ENCODE data around the gene C17orf50. TPM values are rescaled to one million over a fixed set of nuclear protein-coding genes. Genes with fewer than 3 reads are reported as not detected.

C17orf50 gene
- total RNA-seq, 4 donors from 2014 or later: not detected

GRCh38 chr17:35808240-35808961 is 47.7 kb downstream of the C17orf50 start:
- H3K4me3 ChIP-seq: peak overlapping the region in 3 of 4 donors; percentile 70 to 82 (median 74)
- in situ Hi-C loops (cut with MboI; ENCODE audit: low pct_ligation_motif_present in 1 of 4, low pct_unique_long_range_greater_than_20kb in 1 of 4, low sequenced_read_pairs in 3 of 4): no loop called here
- intact Hi-C loops (cut with DNase I; ENCODE audit: low total_unique reads): no loop called here
- TF ChIP-seq EP300 (IDR thresholded peaks at IDR 0.05; ENCODE audit: low read depth) (no peak), POLR2A (IDR thresholded peaks at IDR 0.05) (no peak), CTCF (IDR thresholded peaks at IDR 0.05) (no peak), POLR2AphosphoS5 (IDR thresholded peaks at IDR 0.05) (no peak)
- H3K4me1 ChIP-seq: peaks cover 10 to 49% (median 29%) of the 10 kb centered on the region in 4 donors
- H3K36me3 ChIP-seq: no peaks in the 10 kb centered on the region
- H3K9me3 ChIP-seq: no peaks in the 10 kb centered on the region
- H3K27ac ChIP-seq: peak overlapping the region; percentile 92 to 96 (median 95)
- no peaks in the 10 kb centered on the region for H3K27me3 ChIP-seq
- 28 to 30% methylated on average over 9 to 19 of the region's 19 CpGs for WGBS, 2 donors (ENCODE audit: low coverage in 1 of 2)
- no peak for DNase-seq

GRCh38 chr17:35808962-35809854 is 48.5 kb downstream of the C17orf50 start, which contains the start of gene TAF15:
TSS of gene TAF15 (plus strand) at chr17:35809484. CDS start at chr17:35809570, 86 bp downstream.
- peak; percentile 98 to 99 (median 99) for TF ChIP-seq POLR2AphosphoS5 (IDR thresholded peaks at IDR 0.05)
- peak; percentile 99 for TF ChIP-seq POLR2A (IDR thresholded peaks at IDR 0.05)
- peak; percentile 67 to 85 (median 71) for TF ChIP-seq CTCF (IDR thresholded peaks at IDR 0.05)
- TF ChIP-seq EP300 (IDR thresholded peaks at IDR 0.05; ENCODE audit: low read depth): no peak
- no peaks in the 10 kb centered on the region for H3K27me3 ChIP-seq
- peak; percentile 97 for DNase-seq
- intact Hi-C loops (cut with DNase I; ENCODE audit: low total_unique reads) (no loop called here), in situ Hi-C loops (cut with MboI; ENCODE audit: low pct_ligation_motif_present in 1 of 4, low pct_unique_long_range_greater_than_20kb in 1 of 4, low sequenced_read_pairs in 3 of 4) (no loop called here)
- H3K36me3 ChIP-seq: no peaks in the 10 kb centered on the region
- no peaks in the 10 kb centered on the region for H3K9me3 ChIP-seq
- H3K4me3 ChIP-seq: peak within 1 kb of the TSS; percentile 69 to 82 (median 72)
- H3K27ac ChIP-seq: peak within 1 kb of the TSS; percentile 92 to 96 (median 95)
- 0 to 1% methylated on average over 2 to 49 of the region's 71 CpGs for WGBS, 2 donors (ENCODE audit: low coverage in 1 of 2)
- H3K4me1 ChIP-seq: peaks cover 10 to 47% (median 28%) of the 10 kb centered on the region in 4 donors

GRCh38 chr17:35809855-35810461 is 49.3 kb downstream of the C17orf50 start:
- Histone ChIP-seq H3K9me3 (no peaks in the 10 kb centered on the region), H3K4me1 (peaks cover 10 to 49% (median 25%) of the 10 kb centered on the region in 4 donors), H3K27me3 (no peaks in the 10 kb centered on the region), H3K4me3 (peak overlapping the region; percentile 69 to 82 (median 72)), H3K27ac (peak overlapping the region; percentile 92 to 96 (median 95)), H3K36me3 (no peaks in the 10 kb centered on the region)
- no peak for DNase-seq
- in situ Hi-C loops (cut with MboI; ENCODE audit: low pct_ligation_motif_present in 1 of 4, low pct_unique_long_range_greater_than_20kb in 1 of 4, low sequenced_read_pairs in 3 of 4): loop anchor here in 1 of 4 donors (10.0 kb wide), 1 partner anchor 45 kb away; the partner anchor contains the start of gene C17orf50
- 0% methylated on average over 8 to 17 of the region's 24 CpGs for WGBS, 2 donors (ENCODE audit: low coverage in 1 of 2)
- no peak for TF ChIP-seq POLR2A (IDR thresholded peaks at IDR 0.05)
- TF ChIP-seq CTCF (IDR thresholded peaks at IDR 0.05): no peak
- no peak for TF ChIP-seq POLR2AphosphoS5 (IDR thresholded peaks at IDR 0.05)
- TF ChIP-seq EP300 (IDR thresholded peaks at IDR 0.05; ENCODE audit: low read depth): no peak
- intact Hi-C loops (cut with DNase I; ENCODE audit: low total_unique reads): no loop called here
